VCaP (cell line): ENCODE measurements around the gene HHAT.

Experiments used
- H3K27ac ChIP-seq: fragments of 450-650 bp; 2 replicates; pipeline ENCODE4 v1.5.1; 2017
- CTCF ChIP-seq: fragments of 450-650 bp; conservative IDR thresholded peaks from 2 replicates; pipeline ENCODE4 v1.5.1; 2017; ENCODE audit warnings: mild to moderate bottlenecking, moderate library complexity

HHAT gene

DNA sequence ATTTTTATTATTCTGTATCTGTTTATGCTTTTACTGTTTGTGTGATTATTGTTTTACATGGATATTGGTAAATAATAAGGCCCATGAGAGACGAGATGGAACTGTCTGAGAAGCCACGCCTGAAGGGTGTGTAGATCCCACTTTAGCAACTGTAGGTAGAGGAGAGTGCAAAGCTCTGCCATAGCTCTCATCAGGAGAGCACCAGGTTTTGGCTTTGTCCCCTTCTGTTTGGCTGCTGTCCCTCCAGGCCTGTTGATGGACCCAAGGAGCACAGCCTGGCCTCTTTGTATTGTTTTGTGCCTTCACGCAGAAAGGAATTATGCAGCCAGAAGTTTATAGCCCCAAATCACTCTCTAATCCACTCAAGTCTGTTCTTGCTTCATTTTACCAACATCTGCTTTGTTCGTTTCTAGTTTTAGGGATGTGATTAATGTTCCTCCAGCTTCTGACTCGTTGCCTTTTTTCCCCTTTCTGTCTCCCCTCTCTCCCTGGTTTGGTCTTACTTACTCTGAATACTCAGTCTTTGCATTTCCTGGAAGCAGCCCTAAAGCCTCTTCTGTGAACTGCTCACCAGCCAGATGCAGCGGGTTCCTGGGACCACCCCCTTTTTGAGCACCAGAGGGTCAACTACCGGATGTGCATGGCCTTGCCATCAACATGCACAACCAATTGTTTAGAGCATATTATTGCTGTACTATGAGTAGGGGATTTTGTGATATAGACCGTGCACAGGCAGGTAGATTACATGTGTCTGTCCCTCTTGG lies 127.3 kb downstream of the HHAT start:
- TF ChIP-seq CTCF = no peak

GRCh38 chr1:210456731-210457255 lies 128.1 kb downstream of the HHAT start:
- TF ChIP-seq CTCF = no peak
- H3K27ac ChIP-seq = no peak overlapping the region

More for the DNA sequence above, 127.3 kb downstream of the HHAT start:
- H3K27ac ChIP-seq = no peak overlapping the region

GRCh38 chr1:210457568-210457967 lies 128.9 kb downstream of the HHAT start:
- TF ChIP-seq CTCF = no peak
- H3K27ac ChIP-seq = no peak overlapping the region

DNA sequence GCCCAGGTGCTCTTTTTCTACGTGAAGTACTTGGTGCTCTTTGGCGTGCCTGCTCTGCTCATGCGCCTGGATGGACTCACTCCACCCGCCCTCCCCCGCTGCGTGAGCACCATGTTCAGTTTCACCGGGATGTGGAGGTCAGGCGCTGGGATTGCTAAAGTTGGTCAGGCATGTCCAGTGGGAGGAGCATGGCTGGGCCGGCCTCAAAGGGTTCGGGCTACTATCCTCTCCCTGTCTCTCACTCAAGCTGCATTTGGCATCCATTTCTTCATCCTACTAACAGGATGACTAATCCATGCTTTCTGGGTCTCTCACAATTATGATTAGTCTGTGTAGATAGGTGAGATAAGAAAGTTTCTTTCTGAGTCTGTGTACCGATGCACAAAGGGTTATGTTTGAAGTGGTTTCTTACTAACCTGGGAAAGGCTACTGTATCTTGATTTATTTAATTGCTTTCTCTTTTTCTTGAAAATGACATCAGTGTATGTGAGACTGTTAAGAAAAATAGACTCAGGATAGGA lies 135.9 kb downstream of the HHAT start:
- no peak for TF ChIP-seq CTCF

GRCh38 chr1:210465150-210465549 lies 136.4 kb downstream of the HHAT start:
- no peak for TF ChIP-seq CTCF
- H3K27ac ChIP-seq = peak overlapping the region; percentile 68

More for the DNA sequence above, 135.9 kb downstream of the HHAT start:
- H3K27ac ChIP-seq = peak overlapping the region; percentile 68

GRCh38 chr1:210467440-210468043 lies 138.8 kb downstream of the HHAT start:
- no peak overlapping the region for H3K27ac ChIP-seq
- no peak for TF ChIP-seq CTCF

GRCh38 chr1:210469441-210469840 lies 140.7 kb downstream of the HHAT start:
- TF ChIP-seq CTCF = no peak
- no peak overlapping the region for H3K27ac ChIP-seq
